OCI-LY3 (cell line): ENCODE data around the gene FTCD.

Experiments
- H2AFZ ChIP-seq: fragments of 200-600, 300-600 bp; shearing (Covaris generic); 2 replicates; pipeline ENCODE4 v1.6.0; 2014; ENCODE audit warnings: antibody characterized with exemption, low read depth, low read length
- H3K27ac ChIP-seq: fragments of 200-600, 300-600 bp; sonication (generic); 2 replicates; pipeline ENCODE4 v1.5.1; 2014; ENCODE audit warnings: mild to moderate bottlenecking, low read length, moderate library complexity, mixed read lengths
- H3K27me3 ChIP-seq: fragments of 200-600, 300-600 bp; sonication (generic); 2 replicates; pipeline ENCODE4 v1.6.1; 2014; ENCODE audit warnings: low read depth, low read length, mixed read lengths
- H3K36me3 ChIP-seq: fragments of 200-600, 300-600 bp; sonication (generic); replicated peaks from 2 replicates; pipeline ENCODE3; 2014; ENCODE audit warnings: low read depth, low read length, mixed read lengths
- H3K4me1 ChIP-seq: fragments of 300-600, 200-600 bp; sonication (generic); 2 replicates; pipeline ENCODE4 v1.6.1; 2014; ENCODE audit warnings: low read length, mixed read lengths
- H3K4me2 ChIP-seq: fragments of 200-600, 300-600 bp; sonication (generic); 2 replicates; pipeline ENCODE4 v1.6.1; 2014; ENCODE audit warnings: low read length, mixed read lengths
- H3K4me3 ChIP-seq: fragments of 300-600, 200-600 bp; sonication (generic); 2 replicates; pipeline ENCODE4 v1.5.1; 2014; ENCODE audit warnings: antibody characterized with exemption, mild to moderate bottlenecking, low read length, moderate library complexity
- H3K79me2 ChIP-seq: fragments of 300-600, 200-600 bp; shearing (Covaris generic); 2 replicates; pipeline ENCODE4 v1.6.1; 2014; ENCODE audit warnings: mild to moderate bottlenecking, low read length, mixed read lengths
- H3K9ac ChIP-seq: fragments of 300-600, 200-600 bp; shearing (Covaris generic); 2 replicates; pipeline ENCODE4 v1.6.0; 2014; ENCODE audit warnings: mild to moderate bottlenecking, low read length, moderate library complexity
- H3K9me3 ChIP-seq: fragments of 200-600, 300-600 bp; shearing (Covaris generic); 2 replicates; pipeline ENCODE4 v1.6.1; 2014; ENCODE audit warnings: low read length, mixed read lengths; ENCODE audit not compliant: insufficient read depth
- H4K20me1 ChIP-seq: fragments of 200-600, 300-600 bp; sonication (generic); 2 replicates; pipeline ENCODE4 v1.6.1; 2016; ENCODE audit warnings: low read length, mixed read lengths; ENCODE audit not compliant: insufficient read depth
- EZH2phosphoT487 ChIP-seq: fragments of 200-600 bp; shearing (Covaris generic); IDR thresholded peaks from 2 replicates; pipeline ENCODE4 v1.6.1; 2018; ENCODE audit warnings: antibody characterized with exemption, mixed run types, low read depth
- TF ChIP-seq, protein P1 (sequence below): fragments of 200-600, 300-600 bp; sonication (generic); IDR thresholded peaks from 2 replicates; pipeline ENCODE4 v1.5.1; 2014; ENCODE audit warnings: antibody characterized with exemption, low read length, low read depth

Gene FTCD

DNA sequence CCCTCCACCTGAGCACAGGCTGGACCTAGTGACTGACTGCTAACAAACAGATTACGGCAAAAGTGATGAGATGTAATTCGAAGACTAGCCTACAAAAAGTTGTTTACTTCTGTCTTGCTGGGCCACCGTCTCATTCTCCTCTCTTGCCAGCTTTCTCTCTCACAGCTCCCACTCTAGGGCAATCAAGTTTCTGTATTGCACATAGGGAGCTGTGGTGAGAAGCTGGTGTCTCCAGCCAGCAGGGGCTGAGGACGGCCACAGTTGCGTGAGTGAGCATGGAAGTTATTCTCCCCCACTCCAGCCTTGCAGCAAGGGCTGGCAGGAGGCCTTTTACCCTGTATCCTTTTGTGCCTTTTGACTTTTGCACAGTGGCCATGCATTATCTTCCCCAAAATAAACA lies 66.1 kb downstream of the FTCD start:
- Histone ChIP-seq H3K36me3 (no peaks in the 10 kb centered on the region), H3K79me2 (no peaks in the 10 kb centered on the region), H3K4me3 (no peak overlapping the region), H2AFZ (no peak overlapping the region), H3K4me2 (no peak overlapping the region), H3K9me3 (no peaks in the 10 kb centered on the region), H3K27ac (no peak overlapping the region), H3K4me1 (no peaks in the 10 kb centered on the region), H4K20me1 (no peaks in the 10 kb centered on the region), H3K9ac (no peak overlapping the region), H3K27me3 (no peaks in the 10 kb centered on the region)
- TF ChIP-seq, protein P1, sequence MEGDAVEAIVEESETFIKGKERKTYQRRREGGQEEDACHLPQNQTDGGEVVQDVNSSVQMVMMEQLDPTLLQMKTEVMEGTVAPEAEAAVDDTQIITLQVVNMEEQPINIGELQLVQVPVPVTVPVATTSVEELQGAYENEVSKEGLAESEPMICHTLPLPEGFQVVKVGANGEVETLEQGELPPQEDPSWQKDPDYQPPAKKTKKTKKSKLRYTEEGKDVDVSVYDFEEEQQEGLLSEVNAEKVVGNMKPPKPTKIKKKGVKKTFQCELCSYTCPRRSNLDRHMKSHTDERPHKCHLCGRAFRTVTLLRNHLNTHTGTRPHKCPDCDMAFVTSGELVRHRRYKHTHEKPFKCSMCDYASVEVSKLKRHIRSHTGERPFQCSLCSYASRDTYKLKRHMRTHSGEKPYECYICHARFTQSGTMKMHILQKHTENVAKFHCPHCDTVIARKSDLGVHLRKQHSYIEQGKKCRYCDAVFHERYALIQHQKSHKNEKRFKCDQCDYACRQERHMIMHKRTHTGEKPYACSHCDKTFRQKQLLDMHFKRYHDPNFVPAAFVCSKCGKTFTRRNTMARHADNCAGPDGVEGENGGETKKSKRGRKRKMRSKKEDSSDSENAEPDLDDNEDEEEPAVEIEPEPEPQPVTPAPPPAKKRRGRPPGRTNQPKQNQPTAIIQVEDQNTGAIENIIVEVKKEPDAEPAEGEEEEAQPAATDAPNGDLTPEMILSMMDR: no peak
- TF ChIP-seq EZH2phosphoT487: no peak

DNA sequence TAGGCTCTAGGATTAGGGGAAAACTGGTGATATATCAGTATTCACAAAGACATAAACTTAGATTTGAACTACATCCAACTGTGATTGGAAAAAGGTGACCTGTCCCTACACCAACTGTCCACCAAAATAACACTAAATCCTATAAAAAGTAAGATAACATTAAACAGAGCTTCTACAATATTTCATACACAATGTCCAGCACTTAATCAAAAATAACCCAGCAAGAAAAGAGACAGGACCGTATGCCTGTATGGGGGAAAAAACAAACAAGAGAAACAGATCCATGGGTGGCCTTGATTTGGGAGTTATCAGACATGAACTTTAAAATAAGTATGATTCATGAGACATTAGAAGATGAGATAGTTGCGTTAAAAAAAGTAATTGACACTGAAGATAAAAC lies 67.2 kb downstream of the FTCD start:
- H2AFZ ChIP-seq: no peak overlapping the region
- H3K27ac ChIP-seq: no peak overlapping the region
- H4K20me1 ChIP-seq: no peaks in the 10 kb centered on the region
- no peaks in the 10 kb centered on the region for H3K27me3 ChIP-seq
- no peaks in the 10 kb centered on the region for H3K36me3 ChIP-seq
- H3K9ac ChIP-seq: no peak overlapping the region
- H3K79me2 ChIP-seq: no peaks in the 10 kb centered on the region
- no peak overlapping the region for H3K4me3 ChIP-seq
- H3K4me1 ChIP-seq: no peaks in the 10 kb centered on the region
- no peaks in the 10 kb centered on the region for H3K9me3 ChIP-seq
- H3K4me2 ChIP-seq: no peak overlapping the region
- no peak for TF ChIP-seq EZH2phosphoT487
- TF ChIP-seq, protein P1: no peak

DNA sequence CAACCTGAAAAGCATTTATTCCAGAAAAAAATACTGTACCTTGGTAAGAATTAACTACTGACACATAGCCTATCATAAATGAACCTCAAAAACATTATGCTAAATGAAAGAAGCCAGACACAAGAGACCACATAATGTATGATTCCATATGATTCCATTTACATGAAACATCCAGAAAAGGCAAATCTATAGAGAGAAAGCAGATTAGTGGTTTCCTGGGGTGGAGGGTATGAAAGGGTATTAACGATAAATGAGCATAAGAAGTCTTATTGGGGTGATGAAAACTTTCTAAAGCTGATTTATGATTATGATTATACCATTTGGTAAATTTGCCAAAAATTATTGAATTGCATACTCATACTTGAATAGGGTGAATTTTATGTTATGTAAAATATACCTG lies 67.7 kb downstream of the FTCD start:
- Histone ChIP-seq H3K9me3 (no peaks in the 10 kb centered on the region), H3K4me3 (no peak overlapping the region)

More for the DNA sequence above, 67.7 kb downstream of the FTCD start:
- H3K27ac ChIP-seq: no peak overlapping the region
- H3K4me1 ChIP-seq: no peaks in the 10 kb centered on the region
- H4K20me1 ChIP-seq: no peaks in the 10 kb centered on the region
- no peak overlapping the region for H2AFZ ChIP-seq
- no peaks in the 10 kb centered on the region for H3K79me2 ChIP-seq
- no peaks in the 10 kb centered on the region for H3K36me3 ChIP-seq
- H3K9ac ChIP-seq: no peak overlapping the region
- H3K4me2 ChIP-seq: no peak overlapping the region
- TF ChIP-seq, protein P1: no peak
- TF ChIP-seq EZH2phosphoT487: no peak
- H3K27me3 ChIP-seq: no peaks in the 10 kb centered on the region
